ENCODE data around the gene UFD1. TPM values are rescaled to one million over a fixed set of nuclear protein-coding genes. Genes with fewer than 3 reads are reported as not detected.

The UFD1 gene
- total and polyA plus RNA-seq, 9 of the 15 experiments (the other 6 are each of a cell fraction or from before 2014, with no cell fraction given), result 238 to 645 (median 363) TPM

DNA sequence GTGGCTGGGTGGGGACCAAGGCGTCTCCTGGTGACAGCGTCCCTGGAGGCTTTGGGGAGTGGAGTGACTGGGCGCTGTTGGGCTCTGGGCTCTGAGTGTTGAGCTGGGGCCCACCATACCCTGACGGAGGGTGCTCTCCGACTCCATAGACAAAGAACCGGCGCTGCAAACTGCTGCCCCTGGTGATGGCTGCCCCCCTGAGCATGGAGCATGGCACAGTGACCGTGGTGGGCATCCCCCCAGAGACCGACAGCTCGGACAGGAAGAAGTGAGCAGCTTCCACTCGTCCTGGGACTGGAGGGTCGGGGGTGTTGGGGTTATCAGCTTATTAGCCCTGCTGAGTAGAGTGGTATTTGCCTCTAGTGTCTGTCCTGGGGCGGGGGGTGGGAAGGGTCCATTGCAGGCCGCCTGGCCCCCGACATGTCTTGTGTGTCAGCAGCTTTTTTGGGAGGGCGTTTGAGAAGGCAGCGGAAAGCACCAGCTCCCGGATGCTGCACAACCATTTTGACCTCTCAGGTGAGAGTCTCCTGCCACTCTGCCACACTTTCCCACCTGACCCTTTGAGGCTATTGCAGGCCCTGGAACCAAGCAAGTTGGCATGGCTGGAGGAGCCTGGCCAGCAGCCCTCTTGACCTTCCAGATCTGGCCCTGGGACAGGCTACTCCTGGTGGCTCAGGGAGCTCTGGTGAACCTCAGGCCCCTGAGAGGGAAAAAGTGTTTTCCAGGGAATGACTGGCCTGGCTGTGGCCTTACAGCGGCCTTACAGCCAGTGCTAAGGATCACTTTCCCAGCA lies 37.6 kb upstream of the UFD1 start (continued):
- TF ChIP-seq, protein P1, sequence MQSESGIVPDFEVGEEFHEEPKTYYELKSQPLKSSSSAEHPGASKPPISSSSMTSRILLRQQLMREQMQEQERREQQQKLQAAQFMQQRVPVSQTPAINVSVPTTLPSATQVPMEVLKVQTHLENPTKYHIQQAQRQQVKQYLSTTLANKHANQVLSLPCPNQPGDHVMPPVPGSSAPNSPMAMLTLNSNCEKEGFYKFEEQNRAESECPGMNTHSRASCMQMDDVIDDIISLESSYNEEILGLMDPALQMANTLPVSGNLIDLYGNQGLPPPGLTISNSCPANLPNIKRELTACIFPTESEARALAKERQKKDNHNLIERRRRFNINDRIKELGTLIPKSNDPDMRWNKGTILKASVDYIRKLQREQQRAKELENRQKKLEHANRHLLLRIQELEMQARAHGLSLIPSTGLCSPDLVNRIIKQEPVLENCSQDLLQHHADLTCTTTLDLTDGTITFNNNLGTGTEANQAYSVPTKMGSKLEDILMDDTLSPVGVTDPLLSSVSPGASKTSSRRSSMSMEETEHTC (IDR thresholded peaks at IDR 0.05), result no peak
- TF ChIP-seq MAZ (CRISPR knock-in tag; conservative IDR thresholded peaks at IDR 0.05 in 1 of 2, IDR thresholded peaks at IDR 0.05 in 1 of 2), result no peak
- no peak for TF ChIP-seq FOXA3 (CRISPR knock-in tag; conservative IDR thresholded peaks at IDR 0.05 in 1 of 2, IDR thresholded peaks at IDR 0.05 in 1 of 2)
- TF ChIP-seq ZNF263 (CRISPR knock-in tag; IDR thresholded peaks at IDR 0.05; ENCODE audit: borderline replicate concordance), result 0 out of 2 replicates have a peak, but pooled peaks have one; percentile 12
- TF ChIP-seq, protein P2, sequence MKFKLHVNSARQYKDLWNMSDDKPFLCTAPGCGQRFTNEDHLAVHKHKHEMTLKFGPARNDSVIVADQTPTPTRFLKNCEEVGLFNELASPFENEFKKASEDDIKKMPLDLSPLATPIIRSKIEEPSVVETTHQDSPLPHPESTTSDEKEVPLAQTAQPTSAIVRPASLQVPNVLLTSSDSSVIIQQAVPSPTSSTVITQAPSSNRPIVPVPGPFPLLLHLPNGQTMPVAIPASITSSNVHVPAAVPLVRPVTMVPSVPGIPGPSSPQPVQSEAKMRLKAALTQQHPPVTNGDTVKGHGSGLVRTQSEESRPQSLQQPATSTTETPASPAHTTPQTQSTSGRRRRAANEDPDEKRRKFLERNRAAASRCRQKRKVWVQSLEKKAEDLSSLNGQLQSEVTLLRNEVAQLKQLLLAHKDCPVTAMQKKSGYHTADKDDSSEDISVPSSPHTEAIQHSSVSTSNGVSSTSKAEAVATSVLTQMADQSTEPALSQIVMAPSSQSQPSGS (CRISPR knock-in tag; IDR thresholded peaks at IDR 0.05), result 0 out of 2 replicates have a peak, but pooled peaks have one; percentile 39
- TF ChIP-seq ZEB2 (IDR thresholded peaks at IDR 0.05), result no peak
- TF ChIP-seq ZNF785 (CRISPR knock-in tag; IDR thresholded peaks at IDR 0.05), result no peak
- TF ChIP-seq RFX5 (IDR thresholded peaks at IDR 0.05; ENCODE audit: low read depth, low read length), result no peak
- TF ChIP-seq RBFOX2 (IDR thresholded peaks at IDR 0.05; ENCODE audit: low read depth, low read length), result peak; percentile 20; the same call in 1 of the 2 replicates
- TF ChIP-seq ADNP (tag; IDR thresholded peaks at IDR 0.05), result no peak
- TF ChIP-seq, protein P3, sequence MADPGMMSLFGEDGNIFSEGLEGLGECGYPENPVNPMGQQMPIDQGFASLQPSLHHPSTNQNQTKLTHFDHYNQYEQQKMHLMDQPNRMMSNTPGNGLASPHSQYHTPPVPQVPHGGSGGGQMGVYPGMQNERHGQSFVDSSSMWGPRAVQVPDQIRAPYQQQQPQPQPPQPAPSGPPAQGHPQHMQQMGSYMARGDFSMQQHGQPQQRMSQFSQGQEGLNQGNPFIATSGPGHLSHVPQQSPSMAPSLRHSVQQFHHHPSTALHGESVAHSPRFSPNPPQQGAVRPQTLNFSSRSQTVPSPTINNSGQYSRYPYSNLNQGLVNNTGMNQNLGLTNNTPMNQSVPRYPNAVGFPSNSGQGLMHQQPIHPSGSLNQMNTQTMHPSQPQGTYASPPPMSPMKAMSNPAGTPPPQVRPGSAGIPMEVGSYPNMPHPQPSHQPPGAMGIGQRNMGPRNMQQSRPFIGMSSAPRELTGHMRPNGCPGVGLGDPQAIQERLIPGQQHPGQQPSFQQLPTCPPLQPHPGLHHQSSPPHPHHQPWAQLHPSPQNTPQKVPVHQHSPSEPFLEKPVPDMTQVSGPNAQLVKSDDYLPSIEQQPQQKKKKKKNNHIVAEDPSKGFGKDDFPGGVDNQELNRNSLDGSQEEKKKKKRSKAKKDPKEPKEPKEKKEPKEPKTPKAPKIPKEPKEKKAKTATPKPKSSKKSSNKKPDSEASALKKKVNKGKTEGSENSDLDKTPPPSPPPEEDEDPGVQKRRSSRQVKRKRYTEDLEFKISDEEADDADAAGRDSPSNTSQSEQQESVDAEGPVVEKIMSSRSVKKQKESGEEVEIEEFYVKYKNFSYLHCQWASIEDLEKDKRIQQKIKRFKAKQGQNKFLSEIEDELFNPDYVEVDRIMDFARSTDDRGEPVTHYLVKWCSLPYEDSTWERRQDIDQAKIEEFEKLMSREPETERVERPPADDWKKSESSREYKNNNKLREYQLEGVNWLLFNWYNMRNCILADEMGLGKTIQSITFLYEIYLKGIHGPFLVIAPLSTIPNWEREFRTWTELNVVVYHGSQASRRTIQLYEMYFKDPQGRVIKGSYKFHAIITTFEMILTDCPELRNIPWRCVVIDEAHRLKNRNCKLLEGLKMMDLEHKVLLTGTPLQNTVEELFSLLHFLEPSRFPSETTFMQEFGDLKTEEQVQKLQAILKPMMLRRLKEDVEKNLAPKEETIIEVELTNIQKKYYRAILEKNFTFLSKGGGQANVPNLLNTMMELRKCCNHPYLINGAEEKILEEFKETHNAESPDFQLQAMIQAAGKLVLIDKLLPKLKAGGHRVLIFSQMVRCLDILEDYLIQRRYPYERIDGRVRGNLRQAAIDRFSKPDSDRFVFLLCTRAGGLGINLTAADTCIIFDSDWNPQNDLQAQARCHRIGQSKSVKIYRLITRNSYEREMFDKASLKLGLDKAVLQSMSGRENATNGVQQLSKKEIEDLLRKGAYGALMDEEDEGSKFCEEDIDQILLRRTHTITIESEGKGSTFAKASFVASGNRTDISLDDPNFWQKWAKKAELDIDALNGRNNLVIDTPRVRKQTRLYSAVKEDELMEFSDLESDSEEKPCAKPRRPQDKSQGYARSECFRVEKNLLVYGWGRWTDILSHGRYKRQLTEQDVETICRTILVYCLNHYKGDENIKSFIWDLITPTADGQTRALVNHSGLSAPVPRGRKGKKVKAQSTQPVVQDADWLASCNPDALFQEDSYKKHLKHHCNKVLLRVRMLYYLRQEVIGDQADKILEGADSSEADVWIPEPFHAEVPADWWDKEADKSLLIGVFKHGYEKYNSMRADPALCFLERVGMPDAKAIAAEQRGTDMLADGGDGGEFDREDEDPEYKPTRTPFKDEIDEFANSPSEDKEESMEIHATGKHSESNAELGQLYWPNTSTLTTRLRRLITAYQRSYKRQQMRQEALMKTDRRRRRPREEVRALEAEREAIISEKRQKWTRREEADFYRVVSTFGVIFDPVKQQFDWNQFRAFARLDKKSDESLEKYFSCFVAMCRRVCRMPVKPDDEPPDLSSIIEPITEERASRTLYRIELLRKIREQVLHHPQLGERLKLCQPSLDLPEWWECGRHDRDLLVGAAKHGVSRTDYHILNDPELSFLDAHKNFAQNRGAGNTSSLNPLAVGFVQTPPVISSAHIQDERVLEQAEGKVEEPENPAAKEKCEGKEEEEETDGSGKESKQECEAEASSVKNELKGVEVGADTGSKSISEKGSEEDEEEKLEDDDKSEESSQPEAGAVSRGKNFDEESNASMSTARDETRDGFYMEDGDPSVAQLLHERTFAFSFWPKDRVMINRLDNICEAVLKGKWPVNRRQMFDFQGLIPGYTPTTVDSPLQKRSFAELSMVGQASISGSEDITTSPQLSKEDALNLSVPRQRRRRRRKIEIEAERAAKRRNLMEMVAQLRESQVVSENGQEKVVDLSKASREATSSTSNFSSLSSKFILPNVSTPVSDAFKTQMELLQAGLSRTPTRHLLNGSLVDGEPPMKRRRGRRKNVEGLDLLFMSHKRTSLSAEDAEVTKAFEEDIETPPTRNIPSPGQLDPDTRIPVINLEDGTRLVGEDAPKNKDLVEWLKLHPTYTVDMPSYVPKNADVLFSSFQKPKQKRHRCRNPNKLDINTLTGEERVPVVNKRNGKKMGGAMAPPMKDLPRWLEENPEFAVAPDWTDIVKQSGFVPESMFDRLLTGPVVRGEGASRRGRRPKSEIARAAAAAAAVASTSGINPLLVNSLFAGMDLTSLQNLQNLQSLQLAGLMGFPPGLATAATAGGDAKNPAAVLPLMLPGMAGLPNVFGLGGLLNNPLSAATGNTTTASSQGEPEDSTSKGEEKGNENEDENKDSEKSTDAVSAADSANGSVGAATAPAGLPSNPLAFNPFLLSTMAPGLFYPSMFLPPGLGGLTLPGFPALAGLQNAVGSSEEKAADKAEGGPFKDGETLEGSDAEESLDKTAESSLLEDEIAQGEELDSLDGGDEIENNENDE (IDR thresholded peaks at IDR 0.05; ENCODE audit: low read depth, low read length), result peak; percentile 43
- no peak for TF ChIP-seq TEAD4 (IDR thresholded peaks at IDR 0.05; ENCODE audit: low read length)
- peak; percentile 74 for TF ChIP-seq TEAD4 (CRISPR knock-in tag; IDR thresholded peaks at IDR 0.05; ENCODE audit: borderline replicate concordance)
